NCI-H2107 treated with DMSO at 0.1 percent for 48 hours (cell line): ENCODE measurements around the gene PGP.
"Not testable (repeated sequence)": the region's sequence is repeated elsewhere in the genome, so short reads cannot be mapped to it uniquely, and the experiment has no call there.

Experiments used
- DNase-seq: peaks from one replicate; lab custom pipeline; 2025; ENCODE audit not compliant: unreplicated experiment; lab: John Stamatoyannopoulos, UW

The PGP gene

GRCh38 chr16:2223221-2223941 is 8.7 kb upstream of the PGP start, which contains the start of gene E4F1:
TSS of gene E4F1 (plus strand) at chr16:2223591. CDS start at chr16:2223614, 23 bp downstream.
- peak; percentile 96 for DNase-seq

GRCh38 chr16:2216330-2216729 is 1.7 kb upstream of the PGP start:
- no peak for DNase-seq

GRCh38 chr16:2213817-2214718 is 572 bp downstream of the PGP start:
- no peak for DNase-seq

- no peak for DNase-seq
Observed at GRCh38 chr16:2212362-2213324, 2.0 kb downstream of the PGP start.

GRCh38 chr16:2211923-2212347 is 2.7 kb downstream of the PGP start:
- no peak for DNase-seq

GRCh38 chr16:2210386-2211365 is 4.0 kb downstream of the PGP start, which contains the start of gene BRICD5:
TSS of gene BRICD5 (minus strand) at chr16:2210863. CDS start at chr16:2210833, 30 bp downstream.
- no peak for DNase-seq

GRCh38 chr16:2210009-2210332 is 4.7 kb downstream of the PGP start:
- DNase-seq, result no peak

GRCh38 chr16:2209258-2210008 is 5.2 kb downstream of the PGP start:
- DNase-seq, result no peak

GRCh38 chr16:2208772-2209171 is 5.9 kb downstream of the PGP start:
- DNase-seq, result no peak

- DNase-seq, result peak; percentile 70
Observed at GRCh38 chr16:2208308-2208707, 6.3 kb downstream of the PGP start.

- DNase-seq, result no peak
Observed at GRCh38 chr16:2207872-2208271, 6.8 kb downstream of the PGP start.

GRCh38 chr16:2206780-2207433 is 7.7 kb downstream of the PGP start:
- peak; percentile 19 for DNase-seq

- DNase-seq, result no peak
Observed at GRCh38 chr16:2206420-2206779, 8.2 kb downstream of the PGP start.

- DNase-seq, result no peak
Observed at GRCh38 chr16:2205967-2206313, 8.7 kb downstream of the PGP start.

- DNase-seq, result peak; percentile 24
Observed at GRCh38 chr16:2205104-2205966, 9.3 kb downstream of the PGP start, which contains the start of gene MLST8. TSS of gene MLST8 (plus strand) at chr16:2205454. CDS start at chr16:2206086, 632 bp downstream.

GRCh38 chr16:2204416-2205103 is 10.1 kb downstream of the PGP start:
- DNase-seq, result no peak

GRCh38 chr16:2203119-2203688 is 11.4 kb downstream of the PGP start:
- not testable (repeated sequence) for DNase-seq
